ENCODE data around the gene ELF4.

Gene ELF4

GRCh38 chrX:130020661-130021324, 89.5 kb downstream of the ELF4 start:
- Histone ChIP-seq H3K9me3 (no peaks in the 10 kb centered on the region), H3K36me3 (no peaks in the 10 kb centered on the region), H3K4me3 (ENCODE audit: low read depth, low read length) (no peak overlapping the region), H3K27me3 (no peaks in the 10 kb centered on the region), H3K4me1 (no peaks in the 10 kb centered on the region)
- no peak for TF ChIP-seq CTCF (IDR thresholded peaks at IDR 0.05; ENCODE audit: low read depth, low read length)
- DNase-seq: no peak

DNA sequence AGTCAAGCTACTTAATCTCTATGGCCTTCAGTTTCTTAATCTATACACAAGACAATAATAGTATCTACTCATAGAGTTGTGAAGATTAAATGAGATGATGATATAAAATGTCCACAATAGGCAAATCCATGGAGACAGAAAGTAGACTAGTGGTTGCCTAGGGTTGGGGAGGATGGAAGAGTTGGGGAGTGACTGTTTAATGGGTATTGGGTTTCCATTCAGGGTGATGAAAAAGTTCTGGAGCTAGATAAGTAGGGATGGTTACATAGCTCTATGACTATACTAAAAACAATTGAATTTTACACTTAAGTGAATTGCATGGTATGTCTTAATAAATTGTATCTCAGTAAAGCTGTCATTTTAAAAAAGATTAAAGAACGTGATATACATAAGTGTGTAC, 92.2 kb downstream of the ELF4 start:
- Histone ChIP-seq H3K4me1 (no peaks in the 10 kb centered on the region), H3K27me3 (no peaks in the 10 kb centered on the region), H3K4me3 (ENCODE audit: low read depth, low read length) (no peak overlapping the region), H3K36me3 (no peaks in the 10 kb centered on the region), H3K9me3 (no peaks in the 10 kb centered on the region)
- no peak for DNase-seq
- TF ChIP-seq CTCF (IDR thresholded peaks at IDR 0.05; ENCODE audit: low read depth, low read length): no peak

DNA sequence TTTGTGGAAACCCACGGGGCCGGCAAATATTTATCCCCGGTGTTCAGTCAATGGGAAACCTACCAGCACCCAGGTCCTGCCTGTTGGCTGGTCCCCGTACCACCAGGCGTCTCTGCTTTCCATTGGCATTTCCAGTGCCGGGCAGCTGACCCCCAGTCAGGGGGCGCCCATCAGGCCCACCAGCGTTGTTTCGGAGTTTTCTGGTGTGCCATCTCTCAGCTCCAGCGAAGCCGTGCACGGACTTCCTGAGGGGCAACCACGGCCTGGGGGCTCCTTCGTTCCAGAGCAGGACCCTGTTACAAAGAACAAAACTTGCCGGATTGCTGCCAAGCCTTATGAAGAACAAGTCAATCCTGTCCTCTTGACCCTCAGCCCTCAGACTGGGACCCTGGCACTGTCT, 95.1 kb downstream of the ELF4 start:
- no peaks in the 10 kb centered on the region for H3K4me1 ChIP-seq
- no peak for DNase-seq
- no peaks in the 10 kb centered on the region for H3K9me3 ChIP-seq
- H3K4me3 ChIP-seq (ENCODE audit: low read depth, low read length): no peak overlapping the region
- no peaks in the 10 kb centered on the region for H3K36me3 ChIP-seq
- no peaks in the 10 kb centered on the region for H3K27me3 ChIP-seq
- TF ChIP-seq CTCF (IDR thresholded peaks at IDR 0.05; ENCODE audit: low read depth, low read length): no peak
